ENCODE results near the gene IGSF1.

IGSF1 gene, protein sequence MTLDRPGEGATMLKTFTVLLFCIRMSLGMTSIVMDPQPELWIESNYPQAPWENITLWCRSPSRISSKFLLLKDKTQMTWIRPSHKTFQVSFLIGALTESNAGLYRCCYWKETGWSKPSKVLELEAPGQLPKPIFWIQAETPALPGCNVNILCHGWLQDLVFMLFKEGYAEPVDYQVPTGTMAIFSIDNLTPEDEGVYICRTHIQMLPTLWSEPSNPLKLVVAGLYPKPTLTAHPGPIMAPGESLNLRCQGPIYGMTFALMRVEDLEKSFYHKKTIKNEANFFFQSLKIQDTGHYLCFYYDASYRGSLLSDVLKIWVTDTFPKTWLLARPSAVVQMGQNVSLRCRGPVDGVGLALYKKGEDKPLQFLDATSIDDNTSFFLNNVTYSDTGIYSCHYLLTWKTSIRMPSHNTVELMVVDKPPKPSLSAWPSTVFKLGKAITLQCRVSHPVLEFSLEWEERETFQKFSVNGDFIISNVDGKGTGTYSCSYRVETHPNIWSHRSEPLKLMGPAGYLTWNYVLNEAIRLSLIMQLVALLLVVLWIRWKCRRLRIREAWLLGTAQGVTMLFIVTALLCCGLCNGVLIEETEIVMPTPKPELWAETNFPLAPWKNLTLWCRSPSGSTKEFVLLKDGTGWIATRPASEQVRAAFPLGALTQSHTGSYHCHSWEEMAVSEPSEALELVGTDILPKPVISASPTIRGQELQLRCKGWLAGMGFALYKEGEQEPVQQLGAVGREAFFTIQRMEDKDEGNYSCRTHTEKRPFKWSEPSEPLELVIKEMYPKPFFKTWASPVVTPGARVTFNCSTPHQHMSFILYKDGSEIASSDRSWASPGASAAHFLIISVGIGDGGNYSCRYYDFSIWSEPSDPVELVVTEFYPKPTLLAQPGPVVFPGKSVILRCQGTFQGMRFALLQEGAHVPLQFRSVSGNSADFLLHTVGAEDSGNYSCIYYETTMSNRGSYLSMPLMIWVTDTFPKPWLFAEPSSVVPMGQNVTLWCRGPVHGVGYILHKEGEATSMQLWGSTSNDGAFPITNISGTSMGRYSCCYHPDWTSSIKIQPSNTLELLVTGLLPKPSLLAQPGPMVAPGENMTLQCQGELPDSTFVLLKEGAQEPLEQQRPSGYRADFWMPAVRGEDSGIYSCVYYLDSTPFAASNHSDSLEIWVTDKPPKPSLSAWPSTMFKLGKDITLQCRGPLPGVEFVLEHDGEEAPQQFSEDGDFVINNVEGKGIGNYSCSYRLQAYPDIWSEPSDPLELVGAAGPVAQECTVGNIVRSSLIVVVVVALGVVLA (N-terminal part only)

DNA sequence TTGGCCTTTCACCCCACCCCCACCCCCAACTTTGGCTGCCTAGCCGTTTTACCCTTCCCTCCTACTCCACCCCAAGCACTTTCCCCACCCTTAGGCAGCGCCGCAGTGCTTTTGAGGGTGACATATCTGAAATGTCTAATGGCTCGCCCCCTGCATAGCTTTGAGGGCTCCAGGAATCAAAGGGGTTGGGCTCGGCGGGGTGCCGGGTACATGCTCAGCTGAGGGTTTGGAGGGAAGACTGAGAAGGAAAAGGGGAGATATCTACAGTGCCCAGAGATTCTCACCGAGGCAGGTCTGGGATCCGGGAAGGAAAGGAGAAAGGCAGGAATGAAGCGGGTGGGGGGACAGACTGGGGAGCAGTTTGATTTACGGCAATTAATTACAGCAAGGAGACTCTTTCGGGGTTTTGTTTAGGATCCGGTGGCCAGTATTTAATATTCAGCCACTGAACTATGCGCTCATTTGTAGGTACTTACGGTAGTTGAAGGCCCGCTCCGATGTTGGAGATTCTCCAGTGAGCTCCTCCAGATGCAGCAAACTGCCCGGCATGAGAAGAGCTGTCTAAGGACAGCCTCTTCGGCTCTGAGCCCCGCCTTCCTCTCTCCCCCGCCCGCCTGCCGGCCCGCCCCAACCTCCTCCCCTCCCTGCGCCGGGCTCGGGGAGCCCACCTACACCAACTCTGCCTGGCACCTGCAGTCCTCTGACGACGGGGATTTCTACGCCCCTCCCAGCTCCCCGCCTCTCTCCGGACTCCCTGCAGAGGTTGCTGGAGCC lies at the start of gene IGSF1:
Gene IGSF1 (minus strand): TSS at position 569 of the 774 bp plus-strand sequence. CDS start 2,632 bp downstream, outside the sequence.
- peak; percentile 68 for DNase-seq (ENCODE audit: low spot score)

DNA sequence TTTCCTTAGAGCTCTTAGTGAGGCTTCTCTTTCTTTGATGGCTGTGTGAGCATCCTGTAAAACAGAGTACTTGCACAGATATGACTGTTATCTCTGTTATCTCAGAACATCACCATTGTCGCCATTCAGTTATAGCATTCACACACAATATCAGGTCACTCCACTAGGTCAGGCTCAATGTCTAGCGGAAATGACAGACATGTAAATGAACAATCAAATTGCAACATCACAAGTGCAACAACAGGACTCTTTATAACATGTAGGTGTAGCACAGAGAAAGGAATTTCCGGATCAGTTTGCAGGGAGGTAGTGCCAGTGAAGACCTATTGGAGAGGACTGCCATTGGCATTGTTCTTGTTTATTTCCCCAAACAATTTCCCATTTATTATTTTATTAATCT lies 43.2 kb upstream of the IGSF1 start:
- DNase-seq (ENCODE audit: low spot score): no peak

DNA sequence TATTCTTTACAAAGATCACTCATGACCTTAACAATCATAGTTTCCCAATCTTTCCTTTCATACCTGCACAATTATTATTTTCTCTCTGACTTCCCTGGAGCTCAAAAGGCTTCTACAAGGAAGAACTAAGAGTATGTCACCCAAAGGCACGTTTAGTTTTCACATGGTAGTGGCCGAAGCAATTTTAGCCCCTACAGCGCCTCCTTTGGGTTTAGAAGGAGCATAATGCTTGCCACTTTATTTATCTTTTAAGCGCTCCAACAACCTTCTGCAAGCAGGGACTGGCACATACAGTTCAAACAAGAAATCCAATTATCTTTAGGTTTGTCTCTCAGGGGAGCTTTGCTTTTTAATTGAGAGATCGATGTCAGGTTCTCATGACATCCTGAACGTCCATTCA lies 42.0 kb upstream of the IGSF1 start:
- no peak for DNase-seq (ENCODE audit: low spot score)

DNA sequence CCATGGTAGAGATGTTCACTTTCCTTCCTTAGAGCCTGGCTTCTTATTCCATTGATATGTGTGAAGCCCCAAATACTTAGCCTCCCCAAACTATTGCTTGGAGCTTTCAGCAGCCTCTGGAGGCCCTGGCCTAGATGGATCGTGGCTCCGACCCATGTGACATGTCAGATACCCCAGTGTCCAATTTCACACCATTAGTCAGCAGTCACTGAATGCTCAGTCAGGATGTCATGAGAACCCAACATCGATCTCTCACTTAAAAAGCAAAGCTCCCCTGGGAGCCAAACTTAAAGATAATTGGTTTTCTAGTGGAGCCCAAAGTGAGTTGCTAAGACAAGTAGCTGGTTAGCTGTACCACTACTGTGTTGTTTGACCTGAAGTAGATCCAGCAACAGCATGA lies 41.6 kb upstream of the IGSF1 start:
- DNase-seq (ENCODE audit: low spot score): no peak

GRCh38 chrX:131322651-131323050 lies 33.5 kb upstream of the IGSF1 start:
- DNase-seq (ENCODE audit: low spot score): no peak

GRCh38 chrX:131317326-131317725 lies 28.2 kb upstream of the IGSF1 start:
- DNase-seq (ENCODE audit: low spot score): no peak

DNA sequence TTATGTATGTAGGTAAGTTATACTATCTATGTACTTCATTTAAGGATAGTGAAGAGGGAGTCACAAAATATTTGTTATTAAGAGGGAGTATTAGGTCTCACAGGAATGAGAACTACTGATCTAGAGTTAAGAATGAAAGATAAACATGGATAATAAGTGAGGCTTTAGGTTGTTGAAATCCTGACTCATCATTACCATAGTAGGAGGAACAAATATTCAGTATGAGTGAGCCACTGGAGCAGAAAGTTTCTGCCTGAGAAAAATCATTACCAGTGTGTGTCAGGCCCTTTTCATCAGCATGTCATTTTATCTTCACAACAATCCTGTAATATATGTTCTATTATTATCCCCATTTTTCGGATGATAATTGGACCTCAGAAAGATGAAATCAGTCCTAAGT lies 27.2 kb upstream of the IGSF1 start:
- DNase-seq (ENCODE audit: low spot score): no peak

DNA sequence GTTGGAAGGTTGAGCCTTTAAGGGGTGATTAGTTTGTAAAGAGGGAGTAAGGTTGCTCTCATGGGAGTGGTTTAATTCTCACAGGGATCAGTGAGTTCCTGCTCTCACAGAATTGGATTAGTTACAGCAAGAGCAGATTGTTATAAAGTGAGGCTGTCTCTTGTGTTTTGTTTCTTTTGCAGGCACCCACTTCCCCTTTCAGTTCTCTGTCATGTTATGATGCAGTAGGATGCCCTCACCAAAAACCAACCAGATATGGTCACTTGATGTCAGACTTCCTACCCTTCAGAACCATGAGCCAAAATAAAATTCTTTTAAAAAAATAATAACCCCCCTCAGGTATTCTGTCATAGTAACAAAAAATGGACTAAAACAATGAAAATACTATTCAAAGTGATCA lies 19.9 kb upstream of the IGSF1 start:
- DNase-seq (ENCODE audit: low spot score): no peak

GRCh38 chrX:131306601-131307000 lies 17.5 kb upstream of the IGSF1 start:
- DNase-seq (ENCODE audit: low spot score): no peak

- DNase-seq (ENCODE audit: low spot score): no peak
These were observed 16.8 kb upstream of the IGSF1 start for GRCh38 chrX:131305926-131306325.

- DNase-seq (ENCODE audit: low spot score): no peak
These were observed 13.6 kb upstream of the IGSF1 start for GRCh38 chrX:131302701-131303100.

- DNase-seq (ENCODE audit: low spot score): no peak
These were observed 12.0 kb upstream of the IGSF1 start for GRCh38 chrX:131301155-131301554.

- DNase-seq (ENCODE audit: low spot score): no peak
These were observed 9.7 kb upstream of the IGSF1 start for GRCh38 chrX:131298846-131299245.

DNA sequence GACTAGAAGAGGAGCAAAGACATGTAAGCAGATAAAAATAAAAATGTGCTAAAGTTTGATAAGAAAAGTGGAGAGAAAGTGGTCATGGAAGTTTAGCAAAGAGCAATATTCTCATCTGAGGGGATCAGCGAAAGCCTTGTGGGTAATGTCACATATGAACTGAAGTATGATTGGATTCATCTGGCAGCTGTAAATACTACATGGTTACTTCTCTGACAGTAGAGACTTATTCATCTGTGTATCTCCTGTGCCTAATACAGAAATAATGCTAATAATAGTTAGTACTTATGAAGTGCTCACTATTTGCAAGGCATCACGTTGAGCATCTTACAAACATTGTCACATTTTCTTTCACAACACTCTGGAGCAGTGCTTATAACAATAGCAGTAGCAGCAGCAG lies 8.9 kb upstream of the IGSF1 start:
- no peak for DNase-seq (ENCODE audit: low spot score)

DNA sequence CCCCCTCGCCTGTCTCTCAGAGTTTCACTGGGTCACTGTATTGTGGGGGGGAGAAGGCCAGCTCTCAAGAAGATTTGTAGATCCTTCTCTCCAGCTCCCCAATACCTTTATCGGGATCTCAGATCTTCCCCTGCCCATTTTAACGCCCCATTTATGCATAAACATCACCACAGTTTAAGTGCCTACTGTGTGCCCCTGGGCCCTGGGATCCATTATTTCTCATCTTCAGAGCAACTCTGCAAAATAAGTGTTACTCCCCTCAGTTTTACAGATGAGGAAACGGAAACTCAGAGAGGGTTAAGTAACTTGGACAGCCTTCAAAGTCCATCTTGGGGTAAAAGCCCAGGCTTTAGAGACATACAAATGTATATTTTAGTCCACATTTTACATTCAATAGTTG lies 421 bp upstream of the IGSF1 start:
- DNase-seq (ENCODE audit: low spot score): no peak

DNA sequence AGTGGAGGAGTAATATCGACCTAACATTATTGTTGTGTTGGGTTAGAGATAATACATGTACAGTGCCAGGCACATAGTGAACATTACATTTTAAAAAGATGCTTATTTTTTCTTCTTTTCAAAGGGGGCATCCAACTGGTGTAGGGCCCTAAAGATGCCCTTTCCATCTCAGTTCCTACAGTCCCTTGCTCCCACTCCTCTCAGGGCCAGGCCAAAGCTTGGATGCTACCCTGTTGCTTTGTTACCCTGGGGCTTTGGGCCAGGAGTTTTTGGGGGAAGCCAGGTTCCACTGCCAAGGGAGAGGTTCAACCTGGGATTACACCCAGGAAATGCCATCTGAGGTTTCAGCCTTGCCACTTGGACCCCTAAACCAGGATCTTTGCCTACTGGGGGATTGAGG lies 918 bp downstream of the IGSF1 start:
- DNase-seq (ENCODE audit: low spot score): no peak

GRCh38 chrX:131287560-131288179 lies 1.4 kb downstream of the IGSF1 start:
- no peak for DNase-seq (ENCODE audit: low spot score)

DNA sequence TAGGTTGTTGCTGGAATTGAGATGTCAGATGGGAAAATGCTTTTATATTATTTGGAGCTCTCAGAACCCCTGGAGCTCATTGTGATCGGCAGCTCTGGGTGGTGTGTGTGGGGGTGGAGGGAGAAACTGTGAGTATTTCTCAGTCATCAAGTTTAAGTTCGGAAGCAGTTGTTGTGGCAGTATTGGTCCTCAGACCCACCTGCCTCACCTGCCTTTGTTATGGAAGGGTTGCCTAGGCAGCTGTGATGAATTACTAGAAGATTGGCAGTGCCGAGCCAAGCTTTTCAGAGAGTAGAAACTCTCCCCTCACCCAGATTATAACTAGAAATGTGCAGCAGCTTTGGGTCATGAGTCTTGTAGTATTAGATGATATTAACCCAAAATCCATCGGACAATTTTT lies 9.5 kb downstream of the IGSF1 start:
- DNase-seq (ENCODE audit: low spot score): no peak

GRCh38 chrX:131279197-131279596 lies 9.9 kb downstream of the IGSF1 start:
- DNase-seq (ENCODE audit: low spot score): no peak

GRCh38 chrX:131277543-131278136 lies 11.5 kb downstream of the IGSF1 start:
- DNase-seq (ENCODE audit: low spot score): no peak

GRCh38 chrX:131273011-131273410 lies 16.1 kb downstream of the IGSF1 start:
- no peak for DNase-seq (ENCODE audit: low spot score)

Data from pons (tissue), 1 donor.